IgD-negative memory B cell (primary cell): ENCODE measurements around the gene SH3RF3. TPM values are rescaled to one million over a fixed set of nuclear protein-coding genes. Genes with fewer than 3 reads are reported as not detected.
"Not testable (repeated sequence)": the region's sequence is repeated elsewhere in the genome, so short reads cannot be mapped to it uniquely, and the experiment has no call there.

Experiments
- H3K27ac Mint-ChIP-seq, 3 donors: one replicate each; pipeline ENCODE4 v1.8.0; 2020 to 2022; ENCODE audit warnings: mild to moderate bottlenecking in 3 of 3, mixed read lengths in 3 of 3, moderate library complexity in 1 of 3
- H3K27me3 Mint-ChIP-seq: one replicate; pipeline ENCODE4 v1.8.0; 2021; ENCODE audit warnings: mixed read lengths
- H3K36me3 Mint-ChIP-seq: one replicate; pipeline ENCODE4 v1.8.0; 2020; ENCODE audit warnings: mild to moderate bottlenecking, mixed read lengths
- H3K4me1 Mint-ChIP-seq, 3 donors: one replicate each; pipeline ENCODE4 v1.8.0; 2020 to 2022; ENCODE audit warnings: mixed read lengths in 3 of 3, mild to moderate bottlenecking in 1 of 3
- H3K4me3 Mint-ChIP-seq, 4 donors: one replicate each; pipeline ENCODE4 v1.8.0; 2020 to 2022; ENCODE audit warnings: mild to moderate bottlenecking in 4 of 4, mixed read lengths in 4 of 4, moderate library complexity in 3 of 4
- H3K9me3 Mint-ChIP-seq, 3 donors: one replicate each; pipeline ENCODE4 v1.8.0; 2020 to 2021; ENCODE audit warnings: mixed read lengths in 3 of 3, mild to moderate bottlenecking in 1 of 3
- polyA plus RNA-seq: library from polyadenylated mRNA; unstranded; fragments of 300-500 nt; fragmentation: Illumina TruSeq; gene quantifications from one replicate; pipeline ENCODE4 v1.2.3, GENCODE V29; 2021

SH3RF3 gene
- polyA plus RNA-seq, 1 donor from 2014 or later, result not detected

GRCh38 chr2:109098921-109099273, 30.1 kb upstream of the SH3RF3 start:
- Mint-ChIP-seq H3K27me3 (peaks cover 7% of the 10 kb centered on the region), H3K27ac (no peak overlapping the region), H3K4me3 (no peak overlapping the region), H3K36me3 (no peaks in the 10 kb centered on the region), H3K9me3 (peaks cover 0 to 10% (median 5%) of the 10 kb centered on the region in 3 donors), H3K4me1 (no peaks in the 10 kb centered on the region)

- Mint-ChIP-seq H3K36me3 (no peaks in the 10 kb centered on the region), H3K4me3 (no peak overlapping the region), H3K27me3 (peaks cover 6% of the 10 kb centered on the region), H3K4me1 (no peaks in the 10 kb centered on the region), H3K9me3 (peaks cover 0 to 3% (median 0%) of the 10 kb centered on the region in 3 donors), H3K27ac (no peak overlapping the region)
Observed at GRCh38 chr2:109102588-109103233, 26.3 kb upstream of the SH3RF3 start.

- H3K4me1 Mint-ChIP-seq, result no peaks in the 10 kb centered on the region
- H3K27me3 Mint-ChIP-seq, result no peaks in the 10 kb centered on the region
- H3K9me3 Mint-ChIP-seq, result peaks cover 0 to 1% (median 0%) of the 10 kb centered on the region in 3 donors
- H3K4me3 Mint-ChIP-seq, result no peak overlapping the region
- no peak overlapping the region for H3K27ac Mint-ChIP-seq
- no peaks in the 10 kb centered on the region for H3K36me3 Mint-ChIP-seq
Observed at GRCh38 chr2:109105113-109105512, 23.9 kb upstream of the SH3RF3 start.

- no peak overlapping the region for H3K27ac Mint-ChIP-seq
- no peaks in the 10 kb centered on the region for H3K9me3 Mint-ChIP-seq
- H3K27me3 Mint-ChIP-seq, result no peaks in the 10 kb centered on the region
- H3K4me3 Mint-ChIP-seq, result no peak overlapping the region
- H3K36me3 Mint-ChIP-seq, result no peaks in the 10 kb centered on the region
- H3K4me1 Mint-ChIP-seq, result no peaks in the 10 kb centered on the region
Observed at GRCh38 chr2:109108740-109109139, 20.3 kb upstream of the SH3RF3 start.

GRCh38 chr2:109109342-109109741, 19.7 kb upstream of the SH3RF3 start:
- H3K27ac Mint-ChIP-seq, result no peak overlapping the region
- no peak overlapping the region for H3K4me3 Mint-ChIP-seq

GRCh38 chr2:109110170-109110569, 18.8 kb upstream of the SH3RF3 start:
- Mint-ChIP-seq H3K36me3 (no peaks in the 10 kb centered on the region), H3K9me3 (no peaks in the 10 kb centered on the region), H3K27ac (no peak overlapping the region), H3K4me1 (no peaks in the 10 kb centered on the region), H3K4me3 (no peak overlapping the region), H3K27me3 (peaks cover 2% of the 10 kb centered on the region)

More at GRCh38 chr2:109109342-109109741, 19.7 kb upstream of the SH3RF3 start:
- no peaks in the 10 kb centered on the region for H3K4me1 Mint-ChIP-seq
- no peaks in the 10 kb centered on the region for H3K9me3 Mint-ChIP-seq
- no peaks in the 10 kb centered on the region for H3K27me3 Mint-ChIP-seq
- no peaks in the 10 kb centered on the region for H3K36me3 Mint-ChIP-seq

GRCh38 chr2:109117181-109117580, 11.8 kb upstream of the SH3RF3 start:
- H3K27me3 Mint-ChIP-seq, result peaks cover 13% of the 10 kb centered on the region
- not testable (repeated sequence) for H3K27ac Mint-ChIP-seq, H3K4me3 Mint-ChIP-seq, H3K9me3 Mint-ChIP-seq, H3K36me3 Mint-ChIP-seq, H3K4me1 Mint-ChIP-seq

GRCh38 chr2:109117780-109118179, 11.2 kb upstream of the SH3RF3 start:
- peak overlapping the region in 1 of 3 donors; percentile 53 for H3K27ac Mint-ChIP-seq
- H3K4me1 Mint-ChIP-seq, result no peaks in the 10 kb centered on the region
- peaks cover 0 to 3% (median 0%) of the 10 kb centered on the region in 3 donors for H3K9me3 Mint-ChIP-seq
- H3K4me3 Mint-ChIP-seq, result no peak overlapping the region
- no peaks in the 10 kb centered on the region for H3K36me3 Mint-ChIP-seq
- peaks cover 14% of the 10 kb centered on the region for H3K27me3 Mint-ChIP-seq

- peaks cover 0 to 3% (median 0%) of the 10 kb centered on the region in 3 donors for H3K9me3 Mint-ChIP-seq
- H3K4me3 Mint-ChIP-seq, result no peak overlapping the region
- no peaks in the 10 kb centered on the region for H3K36me3 Mint-ChIP-seq
- H3K27me3 Mint-ChIP-seq, result peaks cover 15% of the 10 kb centered on the region
- H3K4me1 Mint-ChIP-seq, result no peaks in the 10 kb centered on the region
- H3K27ac Mint-ChIP-seq, result no peak overlapping the region
Observed at GRCh38 chr2:109118321-109118720, 10.7 kb upstream of the SH3RF3 start.

GRCh38 chr2:109120166-109120565, 8.8 kb upstream of the SH3RF3 start:
- H3K9me3 Mint-ChIP-seq, result peaks cover 0 to 3% (median 0%) of the 10 kb centered on the region in 3 donors
- no peaks in the 10 kb centered on the region for H3K4me1 Mint-ChIP-seq
- H3K27ac Mint-ChIP-seq, result no peak overlapping the region
- H3K4me3 Mint-ChIP-seq, result no peak overlapping the region
- H3K36me3 Mint-ChIP-seq, result no peaks in the 10 kb centered on the region
- peaks cover 16% of the 10 kb centered on the region for H3K27me3 Mint-ChIP-seq

GRCh38 chr2:109120686-109121085, 8.3 kb upstream of the SH3RF3 start:
- H3K4me1 Mint-ChIP-seq, H3K4me3 Mint-ChIP-seq, H3K27ac Mint-ChIP-seq, H3K36me3 Mint-ChIP-seq, H3K9me3 Mint-ChIP-seq: not testable (repeated sequence)
- peaks cover 15% of the 10 kb centered on the region for H3K27me3 Mint-ChIP-seq

GRCh38 chr2:109123586-109124201, 5.3 kb upstream of the SH3RF3 start:
- Mint-ChIP-seq H3K4me1 (peaks cover 0 to 3% (median 0%) of the 10 kb centered on the region in 3 donors), H3K36me3 (no peaks in the 10 kb centered on the region), H3K27ac (no peak overlapping the region), H3K27me3 (peaks cover 26% of the 10 kb centered on the region), H3K4me3 (no peak overlapping the region), H3K9me3 (no peaks in the 10 kb centered on the region)

- no peak overlapping the region for H3K4me3 Mint-ChIP-seq
- H3K9me3 Mint-ChIP-seq, result no peaks in the 10 kb centered on the region
- peaks cover under 1% of the 10 kb centered on the region for H3K36me3 Mint-ChIP-seq
- H3K27me3 Mint-ChIP-seq, result peaks cover 29% of the 10 kb centered on the region
- no peak overlapping the region for H3K27ac Mint-ChIP-seq
- H3K4me1 Mint-ChIP-seq, result peaks cover 0 to 5% (median 0%) of the 10 kb centered on the region in 3 donors
Observed at GRCh38 chr2:109124982-109125592, 3.9 kb upstream of the SH3RF3 start.

GRCh38 chr2:109125593-109126500, 3.2 kb upstream of the SH3RF3 start:
- Mint-ChIP-seq H3K27me3 (peaks cover 34% of the 10 kb centered on the region), H3K27ac (no peak overlapping the region), H3K9me3 (no peaks in the 10 kb centered on the region), H3K4me3 (no peak overlapping the region), H3K4me1 (peaks cover 0 to 9% (median 0%) of the 10 kb centered on the region in 3 donors), H3K36me3 (peaks cover 2% of the 10 kb centered on the region)

- no peak overlapping the region for H3K4me3 Mint-ChIP-seq
- peaks cover 2% of the 10 kb centered on the region for H3K36me3 Mint-ChIP-seq
- peaks cover 34% of the 10 kb centered on the region for H3K27me3 Mint-ChIP-seq
- no peak overlapping the region for H3K27ac Mint-ChIP-seq
- H3K9me3 Mint-ChIP-seq, result no peaks in the 10 kb centered on the region
- H3K4me1 Mint-ChIP-seq, result peaks cover 0 to 9% (median 0%) of the 10 kb centered on the region in 3 donors
Observed at GRCh38 chr2:109126501-109126860, 2.5 kb upstream of the SH3RF3 start.
